Endothelial cell (in vitro differentiated cells): ENCODE results near the gene PACSIN3. TPM values are rescaled to one million over a fixed set of nuclear protein-coding genes. Genes with fewer than 3 reads are reported as not detected.

Source experiments
- DNase-seq: peaks from one replicate; pipeline ENCODE4 v3.0.0; 2021; ENCODE audit warnings: low spot score
- H3K27ac Mint-ChIP-seq: one replicate; pipeline ENCODE4 v1.8.0; 2021; ENCODE audit warnings: mixed read lengths, inconsistent platforms; ENCODE audit not compliant: unreplicated experiment
- H3K27me3 Mint-ChIP-seq: one replicate; pipeline ENCODE4 v1.8.0; 2021; ENCODE audit warnings: mild to moderate bottlenecking, moderate library complexity, mixed read lengths, inconsistent platforms; ENCODE audit not compliant: unreplicated experiment
- H3K36me3 Mint-ChIP-seq: one replicate; pipeline ENCODE4 v1.8.0; 2021; ENCODE audit warnings: mild to moderate bottlenecking, low read depth, mixed read lengths, inconsistent platforms; ENCODE audit not compliant: unreplicated experiment
- H3K4me1 Mint-ChIP-seq: one replicate; pipeline ENCODE4 v1.8.0; 2021; ENCODE audit warnings: mild to moderate bottlenecking, mixed read lengths, inconsistent platforms; ENCODE audit not compliant: unreplicated experiment
- H3K4me3 Mint-ChIP-seq: one replicate; pipeline ENCODE4 v1.8.0; 2021; ENCODE audit warnings: mild to moderate bottlenecking, mixed read lengths, inconsistent platforms; ENCODE audit not compliant: unreplicated experiment
- H3K9me3 Mint-ChIP-seq: one replicate; pipeline ENCODE4 v1.8.0; 2021; ENCODE audit warnings: mixed read lengths, inconsistent platforms; ENCODE audit not compliant: unreplicated experiment
- total RNA-seq: library from RNA; stranded (reverse); fragmentation: NEBNext Ultra II Directional; extraction: Animal tissue kit (Norgen Biotek cat#: 25700); gene quantifications from one replicate; pipeline ENCODE4 v1.2.1, GENCODE V29; 2021; ENCODE audit not compliant: unreplicated experiment
- TF ChIP-seq, protein P1 (sequence below): fragments of 200-600 bp; sonication (generic); IDR thresholded peaks from one replicate; pipeline ENCODE4 v1.5.0; 2021; ENCODE audit warnings: antibody characterized with exemption; ENCODE audit not compliant: unreplicated experiment

PACSIN3 gene
- total RNA-seq, 1 donor from 2014 or later = 10.7 TPM

DNA sequence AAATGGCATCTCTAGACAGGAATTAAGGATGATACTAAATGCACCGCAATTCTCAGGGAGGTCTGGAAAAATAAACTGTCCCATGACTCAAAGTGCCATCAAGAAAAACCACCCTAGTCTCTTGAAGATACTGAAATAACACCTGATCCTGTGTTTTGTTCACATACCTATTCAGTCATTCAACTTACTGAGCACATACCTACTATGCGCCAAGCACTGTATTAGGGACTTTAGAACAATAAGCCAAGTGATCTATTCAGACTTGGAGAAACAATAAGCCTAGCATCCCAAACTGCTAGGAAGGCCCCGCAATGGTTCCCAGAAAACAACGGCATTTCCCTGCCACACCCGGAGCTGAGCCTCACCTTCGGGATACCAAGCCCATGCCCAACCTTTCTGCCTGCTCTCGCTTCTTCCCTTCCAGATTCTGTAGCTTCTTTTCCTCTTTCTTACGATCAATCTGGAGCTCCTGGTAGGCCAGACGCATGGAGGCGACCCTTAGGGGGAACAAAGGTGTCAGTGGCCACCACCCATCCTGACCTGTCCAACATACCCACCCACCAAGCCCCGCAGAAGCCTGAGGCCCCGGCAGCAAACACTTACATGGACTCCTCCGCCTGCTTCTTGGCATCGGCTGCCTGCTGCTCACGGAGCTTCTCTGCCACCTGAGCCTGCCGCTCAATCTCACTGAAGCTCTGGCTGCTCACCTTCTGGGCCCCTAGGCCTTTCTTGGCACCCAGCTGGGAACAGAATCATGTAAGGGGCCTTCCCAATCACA lies 15.0 kb downstream of the PACSIN3 start:
- Mint-ChIP-seq H3K27me3 (peaks cover 7% of the 10 kb centered on the region), H3K27ac (no peak overlapping the region), H3K4me1 (peaks cover 20% of the 10 kb centered on the region), H3K36me3 (peaks cover 48% of the 10 kb centered on the region), H3K4me3 (peak overlapping the region; percentile 48), H3K9me3 (no peaks in the 10 kb centered on the region)
- TF ChIP-seq, protein P1, sequence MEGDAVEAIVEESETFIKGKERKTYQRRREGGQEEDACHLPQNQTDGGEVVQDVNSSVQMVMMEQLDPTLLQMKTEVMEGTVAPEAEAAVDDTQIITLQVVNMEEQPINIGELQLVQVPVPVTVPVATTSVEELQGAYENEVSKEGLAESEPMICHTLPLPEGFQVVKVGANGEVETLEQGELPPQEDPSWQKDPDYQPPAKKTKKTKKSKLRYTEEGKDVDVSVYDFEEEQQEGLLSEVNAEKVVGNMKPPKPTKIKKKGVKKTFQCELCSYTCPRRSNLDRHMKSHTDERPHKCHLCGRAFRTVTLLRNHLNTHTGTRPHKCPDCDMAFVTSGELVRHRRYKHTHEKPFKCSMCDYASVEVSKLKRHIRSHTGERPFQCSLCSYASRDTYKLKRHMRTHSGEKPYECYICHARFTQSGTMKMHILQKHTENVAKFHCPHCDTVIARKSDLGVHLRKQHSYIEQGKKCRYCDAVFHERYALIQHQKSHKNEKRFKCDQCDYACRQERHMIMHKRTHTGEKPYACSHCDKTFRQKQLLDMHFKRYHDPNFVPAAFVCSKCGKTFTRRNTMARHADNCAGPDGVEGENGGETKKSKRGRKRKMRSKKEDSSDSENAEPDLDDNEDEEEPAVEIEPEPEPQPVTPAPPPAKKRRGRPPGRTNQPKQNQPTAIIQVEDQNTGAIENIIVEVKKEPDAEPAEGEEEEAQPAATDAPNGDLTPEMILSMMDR = no peak
- no peak for DNase-seq

GRCh38 chr11:47166368-47166767 lies 19.9 kb downstream of the PACSIN3 start:
- H3K9me3 Mint-ChIP-seq = no peaks in the 10 kb centered on the region
- TF ChIP-seq, protein P1 = no peak
- no peak for DNase-seq
- H3K27me3 Mint-ChIP-seq = peaks cover 5% of the 10 kb centered on the region
- no peak overlapping the region for H3K27ac Mint-ChIP-seq
- peaks cover 23% of the 10 kb centered on the region for H3K36me3 Mint-ChIP-seq
- H3K4me1 Mint-ChIP-seq = peaks cover 3% of the 10 kb centered on the region
- no peak overlapping the region for H3K4me3 Mint-ChIP-seq

DNA sequence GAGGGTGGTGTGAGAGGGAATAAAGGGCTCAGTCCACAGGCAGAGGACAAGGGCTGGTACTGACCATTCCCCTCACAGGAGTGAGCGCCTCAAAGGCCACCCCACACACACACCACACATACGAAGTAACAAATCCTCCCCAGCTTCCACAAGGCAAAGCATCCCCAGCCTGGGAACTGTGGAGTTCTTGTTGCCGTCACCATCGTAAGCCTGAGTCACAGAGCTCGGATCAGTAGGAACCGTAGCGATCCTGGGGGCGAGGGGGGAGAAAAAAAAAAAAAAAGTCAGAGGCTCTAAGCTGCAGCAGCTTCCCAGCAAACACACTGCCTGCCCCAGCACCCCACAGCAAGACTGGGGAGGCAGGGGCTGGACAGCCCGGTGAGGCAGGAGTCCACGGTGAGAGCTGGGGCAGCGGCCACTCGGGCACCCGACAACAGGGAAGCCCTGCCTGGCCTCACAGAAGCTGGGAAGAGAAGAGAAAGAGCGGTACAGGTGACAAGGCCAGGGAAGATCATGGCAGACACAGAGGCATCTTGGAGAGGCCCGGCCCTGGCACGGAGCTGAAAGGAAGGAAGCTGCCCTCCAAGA lies 20.9 kb downstream of the PACSIN3 start:
- TF ChIP-seq, protein P1 = no peak
- Mint-ChIP-seq H3K4me1 (peaks cover 3% of the 10 kb centered on the region), H3K27me3 (peaks cover 7% of the 10 kb centered on the region), H3K9me3 (no peaks in the 10 kb centered on the region), H3K36me3 (peaks cover 16% of the 10 kb centered on the region), H3K4me3 (peak overlapping the region; percentile 42), H3K27ac (no peak overlapping the region)
- DNase-seq = no peak

GRCh38 chr11:47164321-47164720 lies 21.9 kb downstream of the PACSIN3 start:
- H3K4me1 Mint-ChIP-seq = peaks cover 3% of the 10 kb centered on the region

More at GRCh38 chr11:47164321-47164720, 21.9 kb downstream of the PACSIN3 start:
- no peaks in the 10 kb centered on the region for H3K9me3 Mint-ChIP-seq
- no peak overlapping the region for H3K27ac Mint-ChIP-seq
- peaks cover 9% of the 10 kb centered on the region for H3K27me3 Mint-ChIP-seq
- no peak overlapping the region for H3K4me3 Mint-ChIP-seq
- no peak for DNase-seq
- peaks cover 16% of the 10 kb centered on the region for H3K36me3 Mint-ChIP-seq
- TF ChIP-seq, protein P1 = no peak
